Esophagus (tissue), 2 donors: ENCODE data around the gene MEOX2. TPM values are rescaled to one million over a fixed set of nuclear protein-coding genes. Genes with fewer than 3 reads are reported as not detected.

Experiments
- H3K27ac ChIP-seq, 2 donors: one replicate each; pipeline ENCODE4 v1.5.1; 2013; ENCODE audit warnings: low read depth in 2 of 2, mild to moderate bottlenecking in 2 of 2, inconsistent platforms in 1 of 2, low read length in 1 of 2, moderate library complexity in 1 of 2
- H3K27me3 ChIP-seq, 2 donors: one replicate each; pipeline ENCODE4 v1.6.1; 2013; ENCODE audit warnings: low read length in 2 of 2, control low read depth in 1 of 2, mild to moderate bottlenecking in 1 of 2; ENCODE audit not compliant: insufficient read depth in 2 of 2, control insufficient read depth in 1 of 2
- H3K36me3 ChIP-seq, 2 donors: one replicate each; pipeline ENCODE4 v1.6.1; 2013; ENCODE audit warnings: low read length in 1 of 2; ENCODE audit not compliant: control insufficient read depth in 2 of 2, insufficient read depth in 2 of 2
- H3K4me1 ChIP-seq, 2 donors: one replicate each; pipeline ENCODE4 v1.6.1; 2013; ENCODE audit warnings: low read length in 1 of 2; ENCODE audit not compliant: control insufficient read depth in 2 of 2, insufficient read depth in 2 of 2
- H3K4me3 ChIP-seq, 2 donors: one replicate each; pipeline ENCODE4 v1.5.1; 2013; ENCODE audit warnings: low read length in 2 of 2, mild to moderate bottlenecking in 2 of 2, low read depth in 1 of 2, moderate library complexity in 1 of 2
- H3K9me3 ChIP-seq, 2 donors: one replicate each; pipeline ENCODE4 v1.6.1; 2013; ENCODE audit warnings: mild to moderate bottlenecking in 2 of 2, low read depth in 1 of 2, low read length in 1 of 2, moderate library complexity in 1 of 2; ENCODE audit not compliant: control insufficient read depth in 2 of 2, insufficient read depth in 1 of 2
- WGBS, 2 donors: extraction: QIAGEN DNeasy Blood & Tissue Kit; methylation state at CpG; one replicate each; pipeline ENCODE4 v1.1.7; 2013; 5-methylcytosine and 5-hydroxymethylcytosine counted together
- polyA plus RNA-seq, 2 donors: library from polyadenylated mRNA; stranded (reverse); fragments of 200-250 nt; gene quantifications; one replicate each; pipeline ENCODE4 v1.2.3, GENCODE V29; 2013
- donor health status: healthy with polysubstance abuse.
- donor health status: Bipolar disorder and iron deficiency.

The MEOX2 gene
- polyA plus RNA-seq, 2 donors, result 0.67 to 0.94 TPM

DNA sequence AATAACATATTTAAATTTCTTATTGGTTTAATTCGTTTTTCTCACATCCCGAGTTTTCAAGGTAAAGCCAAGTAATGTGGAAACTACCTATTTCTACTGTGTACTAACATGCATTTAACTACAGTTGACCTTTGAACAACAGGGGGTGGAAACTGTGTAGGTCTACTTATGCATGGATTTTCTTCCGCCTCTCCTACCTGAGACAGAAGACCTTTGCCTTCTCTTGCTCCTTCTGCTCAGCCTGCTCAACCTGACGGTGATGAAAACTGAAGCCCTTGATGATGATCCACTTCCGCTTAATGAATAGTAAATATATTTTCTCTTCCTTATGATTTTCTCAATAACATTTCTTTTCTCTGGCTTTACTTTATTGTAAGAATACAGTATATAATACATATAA, 18.5 kb downstream of the MEOX2 start:
- Histone ChIP-seq H3K4me1 (no peaks in the 10 kb centered on the region), H3K9me3 (no peaks in the 10 kb centered on the region), H3K27me3 (no peaks in the 10 kb centered on the region), H3K4me3 (no peak overlapping the region), H3K27ac (no peak overlapping the region), H3K36me3 (no peaks in the 10 kb centered on the region)
- 76 to 86% methylated on average over 5 of the region's 5 CpGs for WGBS, 2 donors

- WGBS, 2 donors, result 55 to 67% methylated on average over 1 of the region's 1 CpG
- no peak overlapping the region for H3K27ac ChIP-seq
- no peaks in the 10 kb centered on the region for H3K9me3 ChIP-seq
- no peaks in the 10 kb centered on the region for H3K36me3 ChIP-seq
- H3K4me3 ChIP-seq, result no peak overlapping the region
- H3K27me3 ChIP-seq, result no peaks in the 10 kb centered on the region
- no peaks in the 10 kb centered on the region for H3K4me1 ChIP-seq
Observed at GRCh38 chr7:15662451-15662850, 24.0 kb downstream of the MEOX2 start.

- Histone ChIP-seq H3K4me1 (no peaks in the 10 kb centered on the region), H3K36me3 (no peaks in the 10 kb centered on the region), H3K4me3 (no peak overlapping the region), H3K27me3 (no peaks in the 10 kb centered on the region), H3K27ac (no peak overlapping the region), H3K9me3 (no peaks in the 10 kb centered on the region)
- WGBS, 2 donors, result 59 to 65% methylated on average over 3 of the region's 3 CpGs
Observed at GRCh38 chr7:15658247-15658646, 28.2 kb downstream of the MEOX2 start.

- Histone ChIP-seq H3K4me3 (no peak overlapping the region), H3K36me3 (no peaks in the 10 kb centered on the region), H3K27me3 (no peaks in the 10 kb centered on the region), H3K9me3 (no peaks in the 10 kb centered on the region), H3K4me1 (no peaks in the 10 kb centered on the region), H3K27ac (no peak overlapping the region)
- 23 to 44% methylated on average over 2 of the region's 2 CpGs for WGBS, 2 donors
Observed at GRCh38 chr7:15652776-15653290, 33.6 kb downstream of the MEOX2 start.

GRCh38 chr7:15651693-15652092, 34.8 kb downstream of the MEOX2 start:
- Histone ChIP-seq H3K9me3 (no peaks in the 10 kb centered on the region), H3K4me1 (no peaks in the 10 kb centered on the region), H3K4me3 (no peak overlapping the region), H3K27me3 (no peaks in the 10 kb centered on the region), H3K27ac (no peak overlapping the region), H3K36me3 (no peaks in the 10 kb centered on the region)
- WGBS, 2 donors, result 55 to 59% methylated on average over 1 of the region's 1 CpG

GRCh38 chr7:15650787-15651186, 35.7 kb downstream of the MEOX2 start:
- Histone ChIP-seq H3K27me3 (no peaks in the 10 kb centered on the region), H3K4me1 (no peaks in the 10 kb centered on the region), H3K4me3 (no peak overlapping the region), H3K9me3 (no peaks in the 10 kb centered on the region), H3K27ac (no peak overlapping the region), H3K36me3 (no peaks in the 10 kb centered on the region)
- WGBS, 2 donors, result 62 to 67% methylated on average over 4 of the region's 4 CpGs

- Histone ChIP-seq H3K36me3 (no peaks in the 10 kb centered on the region), H3K9me3 (no peaks in the 10 kb centered on the region), H3K27me3 (no peaks in the 10 kb centered on the region), H3K4me1 (no peaks in the 10 kb centered on the region), H3K27ac (no peak overlapping the region), H3K4me3 (no peak overlapping the region)
- 44% methylated on average over 5 of the region's 5 CpGs for WGBS, 2 donors
Observed at GRCh38 chr7:15648461-15648961, 38.0 kb downstream of the MEOX2 start.

DNA sequence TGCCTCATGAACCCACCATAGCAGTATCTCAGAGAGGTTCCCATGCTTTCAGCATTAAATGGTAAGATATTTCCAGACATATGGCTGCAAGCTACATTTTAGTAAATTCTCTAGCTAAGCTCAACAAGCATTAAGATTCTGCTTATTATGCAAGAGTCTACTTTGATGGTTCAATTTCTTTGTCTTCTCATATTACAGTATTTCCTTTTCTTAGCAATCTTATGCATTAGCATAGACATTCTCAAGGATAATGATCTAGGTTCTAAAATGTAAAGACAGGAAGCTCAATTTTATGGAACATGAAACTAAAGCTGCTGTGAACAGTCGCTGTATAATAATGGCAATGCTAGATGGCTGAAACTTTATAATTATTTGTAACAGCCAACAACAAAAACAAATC, 39.2 kb downstream of the MEOX2 start:
- Histone ChIP-seq H3K27me3 (no peaks in the 10 kb centered on the region), H3K9me3 (no peaks in the 10 kb centered on the region), H3K4me1 (no peaks in the 10 kb centered on the region), H3K36me3 (no peaks in the 10 kb centered on the region), H3K4me3 (no peak overlapping the region), H3K27ac (no peak overlapping the region)
- WGBS, 2 donors, result 84 to 90% methylated on average over 1 of the region's 1 CpG

DNA sequence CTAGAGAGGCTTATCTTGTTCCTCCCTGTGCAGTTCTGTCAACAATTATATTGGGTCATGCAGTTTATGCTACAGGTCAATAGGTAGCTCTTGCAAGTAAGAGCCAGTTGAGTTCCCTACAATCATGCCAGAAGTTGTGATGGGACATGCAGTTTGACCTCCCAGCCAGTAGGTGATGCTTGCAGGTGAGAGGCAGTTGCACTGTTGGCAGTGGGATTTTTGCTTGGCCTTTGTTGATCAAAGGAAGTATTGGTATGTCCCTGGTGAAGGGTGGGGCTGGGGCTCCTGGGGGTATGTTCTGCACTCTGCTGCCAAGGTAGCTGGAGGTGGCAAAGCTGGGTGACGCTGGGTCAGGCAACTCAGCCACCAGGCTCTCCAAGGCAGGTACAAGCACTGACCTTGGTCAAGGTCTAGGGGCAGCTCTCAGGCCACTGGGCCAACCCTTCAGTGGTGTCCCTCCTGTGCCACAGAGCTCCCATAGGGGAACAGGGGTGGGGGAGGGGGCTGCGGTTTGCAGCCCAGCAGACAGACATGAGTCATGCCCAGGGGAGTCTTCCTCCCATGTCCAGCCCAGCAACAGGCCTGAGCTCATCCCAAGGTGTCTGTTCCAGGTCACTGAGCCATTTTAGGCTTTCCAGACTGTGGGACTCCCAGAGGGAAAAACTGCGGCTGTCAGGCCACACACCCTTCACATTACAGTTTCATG, 43.3 kb downstream of the MEOX2 start:
- no peaks in the 10 kb centered on the region for H3K9me3 ChIP-seq
- WGBS, 2 donors, result 93 to 96% methylated on average over 3 of the region's 3 CpGs
- no peaks in the 10 kb centered on the region for H3K36me3 ChIP-seq
- H3K27me3 ChIP-seq, result no peaks in the 10 kb centered on the region
- no peak overlapping the region for H3K27ac ChIP-seq
- H3K4me3 ChIP-seq, result no peak overlapping the region
- H3K4me1 ChIP-seq, result no peaks in the 10 kb centered on the region

DNA sequence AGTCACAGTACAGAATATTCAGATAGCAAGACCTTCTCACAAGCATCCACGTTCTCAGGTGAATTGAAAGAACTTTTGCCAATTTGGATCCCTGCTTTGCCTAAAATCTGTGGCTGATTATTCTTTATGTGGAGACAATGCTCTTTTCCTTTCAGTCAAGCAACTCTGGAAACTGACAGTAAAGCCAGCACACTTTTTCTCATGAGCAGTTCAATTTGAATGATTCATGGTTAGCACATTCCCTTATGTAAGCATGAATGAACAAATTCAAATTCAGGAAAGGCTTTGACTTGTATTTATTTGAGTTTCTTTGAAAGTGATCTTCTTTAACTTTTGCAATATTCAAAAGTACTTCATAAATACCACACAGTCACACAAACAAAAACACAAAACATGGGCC, 57.6 kb downstream of the MEOX2 start:
- Histone ChIP-seq H3K27ac (no peak overlapping the region), H3K4me3 (no peak overlapping the region), H3K36me3 (no peaks in the 10 kb centered on the region), H3K9me3 (peaks cover 0 to 2% of the 10 kb centered on the region in 2 donors), H3K27me3 (no peaks in the 10 kb centered on the region), H3K4me1 (no peaks in the 10 kb centered on the region)
- WGBS, 2 donors, result 42 to 55% methylated on average over 1 of the region's 1 CpG
